Prostate gland (tissue), 2 donors: ENCODE measurements around the gene NRXN3. TPM values are rescaled to one million over a fixed set of nuclear protein-coding genes. Genes with fewer than 3 reads are reported as not detected.

Source experiments
- DNase-seq: peaks from one replicate; pipeline ENCODE4 v3.0.0-alpha.2; 2019; ENCODE audit warnings: low spot score
- H3K27ac ChIP-seq, 2 donors: fragments of 200-600 bp; sonication (generic); 2 replicates each; pipeline ENCODE4 v1.5.1; 2017 to 2019
- H3K27me3 ChIP-seq: fragments of 200-600 bp; sonication (generic); replicated peaks from 2 replicates; pipeline ENCODE4 v1.5.1; 2019; ENCODE audit not compliant: insufficient read depth
- H3K36me3 ChIP-seq, 2 donors: fragments of 200-600 bp; sonication (generic); 1 replicate in 1 of 2; 2 replicates in 1 of 2; pipeline versions ENCODE4 v1.5.1 to v1.8.1; 2017 to 2019
- H3K4me1 ChIP-seq: fragments of 200-600 bp; sonication (generic); replicated peaks from 2 replicates; pipeline ENCODE4 v1.5.1; 2019
- H3K4me3 ChIP-seq, 2 donors: fragments of 200-600 bp; sonication (generic); 2 replicates each; pipeline ENCODE4 v1.5.1; 2017 to 2019
- H3K9me3 ChIP-seq: fragments of 200-600 bp; sonication (generic); 2 replicates; pipeline ENCODE4 v1.5.1; 2017
- CTCF ChIP-seq, 4 experiments: fragments of 200-600 bp in 2 of 4; fragments of 450-650 bp in 2 of 4; sonication (generic) in 2 of 4; IDR thresholded peaks; 1 replicate in 3 of 4; 2 replicates in 1 of 4; pipeline ENCODE4 v1.5.1; 2016 to 2019; ENCODE audit warnings: antibody characterized with exemption in 4 of 4, mild to moderate bottlenecking in 2 of 4, moderate library complexity in 2 of 4
- POLR2A ChIP-seq: fragments of 450-650 bp; IDR thresholded peaks from one replicate; pipeline ENCODE4 v1.6.1; 2016; ENCODE audit warnings: antibody characterized with exemption, mild to moderate bottlenecking
- POLR2AphosphoS5 ChIP-seq: sonication (generic); formaldehyde crosslinking; IDR thresholded peaks from one replicate; pipeline ENCODE4 v1.6.1; 2017; ENCODE audit warnings: antibody characterized with exemption
- WGBS: methylation state at CpG from one replicate; pipeline ENCODE4 v1.1.5; 2018; 5-methylcytosine and 5-hydroxymethylcytosine counted together
- intact Hi-C: fragments of 100-400 bp; cut with DNase I; formaldehyde crosslinking; loops from one replicate; pipeline ENCODE4 v1.14.2; 2022
- total RNA-seq, 2 donors: library from RNA; depleted of rRNA; stranded (reverse); fragments of >200 nt; gene quantifications; one replicate each; pipeline ENCODE4 v1.1.0, GENCODE V29; 2016

Gene NRXN3
- total RNA-seq, 2 donors from 2014 or later = 6.6 to 8.2 TPM

GRCh38 chr14:79383031-79383430 is 1212.9 kb downstream of the NRXN3 start:
- Histone ChIP-seq H3K27me3 (no peaks in the 10 kb centered on the region), H3K4me3 (no peak overlapping the region), H3K36me3 (no peaks in the 10 kb centered on the region), H3K4me1 (no peaks in the 10 kb centered on the region), H3K27ac (no peak overlapping the region), H3K9me3 (no peaks in the 10 kb centered on the region)
- TF ChIP-seq CTCF (IDR thresholded peaks at IDR 0.05) (no peak), POLR2AphosphoS5 (no peak), POLR2A (no peak)
- intact Hi-C loops = no loop called here
- DNase-seq = no peak

DNA sequence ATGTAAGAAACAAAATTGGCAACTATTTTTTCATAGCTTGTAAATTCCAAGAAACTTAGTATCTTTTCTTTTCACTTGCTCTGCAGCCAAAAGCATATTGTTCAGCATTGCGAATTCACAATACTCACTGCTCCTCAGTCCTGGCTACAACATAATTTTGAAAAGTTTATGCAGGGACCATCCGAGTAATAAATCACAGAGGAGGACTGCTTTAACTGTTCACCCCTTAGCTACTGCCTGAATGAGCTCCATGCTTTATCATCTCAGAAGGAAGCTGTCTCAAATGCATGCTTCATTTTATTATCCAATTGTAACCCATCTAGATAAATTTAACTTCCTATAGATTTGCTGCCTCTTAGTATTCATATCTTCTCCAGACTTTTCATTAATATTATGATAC is 1213.3 kb downstream of the NRXN3 start:
- H3K27me3 ChIP-seq = no peaks in the 10 kb centered on the region
- WGBS = 18% methylated on average over 2 of the region's 2 CpGs
- TF ChIP-seq POLR2A (no peak), POLR2AphosphoS5 (no peak), CTCF (IDR thresholded peaks at IDR 0.05) (no peak)
- no peaks in the 10 kb centered on the region for H3K4me1 ChIP-seq
- no peak overlapping the region for H3K4me3 ChIP-seq
- no peaks in the 10 kb centered on the region for H3K9me3 ChIP-seq
- no peak for DNase-seq
- intact Hi-C loops = no loop called here
- H3K36me3 ChIP-seq = no peaks in the 10 kb centered on the region
- no peak overlapping the region for H3K27ac ChIP-seq

DNA sequence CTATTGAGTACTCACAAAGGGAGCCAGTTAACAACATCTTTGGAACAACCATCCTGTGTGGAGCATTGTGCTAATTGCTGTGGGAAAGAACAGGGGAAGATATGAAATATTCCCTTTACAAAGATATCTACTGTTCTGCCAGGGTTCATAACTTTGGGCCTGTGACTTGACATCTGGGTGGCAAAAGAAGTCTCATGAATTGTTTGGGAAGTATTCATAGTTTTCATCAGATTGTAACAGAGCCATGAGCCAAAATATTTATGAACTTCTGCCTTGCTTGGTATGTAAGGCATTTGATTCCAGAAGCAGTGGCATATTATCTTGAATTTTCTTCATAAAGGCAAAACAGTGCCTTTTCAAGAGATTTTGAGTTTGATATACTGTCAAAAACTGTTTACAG is 1224.9 kb downstream of the NRXN3 start:
- H3K27ac ChIP-seq = no peak overlapping the region
- no peak overlapping the region for H3K4me3 ChIP-seq
- intact Hi-C loops = no loop called here
- H3K4me1 ChIP-seq = no peaks in the 10 kb centered on the region
- H3K36me3 ChIP-seq = no peaks in the 10 kb centered on the region
- H3K27me3 ChIP-seq = no peaks in the 10 kb centered on the region
- no peak for DNase-seq
- no peaks in the 10 kb centered on the region for H3K9me3 ChIP-seq
- TF ChIP-seq POLR2AphosphoS5 (no peak), POLR2A (no peak), CTCF (IDR thresholded peaks at IDR 0.05) (no peak)

- Histone ChIP-seq H3K9me3 (no peaks in the 10 kb centered on the region), H3K4me3 (no peak overlapping the region), H3K36me3 (no peaks in the 10 kb centered on the region), H3K27me3 (no peaks in the 10 kb centered on the region), H3K4me1 (no peaks in the 10 kb centered on the region), H3K27ac (no peak overlapping the region)
- WGBS = 60% methylated on average over 6 of the region's 6 CpGs
- intact Hi-C loops = no loop called here
- TF ChIP-seq POLR2AphosphoS5 (no peak), POLR2A (no peak), CTCF (IDR thresholded peaks at IDR 0.05) (no peak)
- DNase-seq = no peak
Measured at GRCh38 chr14:79404874-79405511, 1234.8 kb downstream of the NRXN3 start.

- Histone ChIP-seq H3K4me3 (no peak overlapping the region), H3K36me3 (no peaks in the 10 kb centered on the region), H3K27me3 (no peaks in the 10 kb centered on the region), H3K4me1 (no peaks in the 10 kb centered on the region), H3K27ac (no peak overlapping the region), H3K9me3 (no peaks in the 10 kb centered on the region)
- intact Hi-C loops = no loop called here
- no peak for TF ChIP-seq POLR2A
- no peak for TF ChIP-seq POLR2AphosphoS5
- TF ChIP-seq CTCF (IDR thresholded peaks at IDR 0.05) = no peak
- no peak for DNase-seq
- WGBS = 34% methylated on average over 2 of the region's 2 CpGs
Measured at GRCh38 chr14:79405512-79405910, 1235.3 kb downstream of the NRXN3 start.
